HUES64 (cell line): ENCODE measurements around the gene AP2B1. TPM values are rescaled to one million over a fixed set of nuclear protein-coding genes. Genes with fewer than 3 reads are reported as not detected.

Experiments
- H3K27ac ChIP-seq: 2 replicates; pipeline ENCODE4 v1.7.0; 2013; ENCODE audit warnings: low read depth, low read length, inconsistent platforms
- H3K27me3 ChIP-seq: 2 replicates; pipeline ENCODE4 v1.6.1; 2013; ENCODE audit warnings: mild to moderate bottlenecking, low read length; ENCODE audit not compliant: insufficient read depth
- H3K36me3 ChIP-seq: 2 replicates; pipeline ENCODE4 v1.6.1; 2013; ENCODE audit warnings: mild to moderate bottlenecking, low read length; ENCODE audit not compliant: insufficient read depth
- H3K4me1 ChIP-seq: 2 replicates; pipeline ENCODE4 v1.6.1; 2013; ENCODE audit warnings: mild to moderate bottlenecking, low read length, moderate library complexity; ENCODE audit not compliant: insufficient read depth
- H3K4me3 ChIP-seq: 2 replicates; pipeline ENCODE4 v1.5.1; 2013; ENCODE audit warnings: mild to moderate bottlenecking, low read length, moderate library complexity
- H3K9ac ChIP-seq: 2 replicates; pipeline ENCODE4 v1.6.1; 2013; ENCODE audit warnings: mild to moderate bottlenecking, low read depth, low read length
- H3K9me3 ChIP-seq: 2 replicates; pipeline ENCODE4 v1.6.1; 2013; ENCODE audit warnings: low read depth, low read length; ENCODE audit not compliant: insufficient read depth
- WGBS: fragments of 150-250, 120-280 bp; methylation state at CpG from one replicate; pipeline ENCODE4 v1.1.7; 2013; ENCODE audit warnings: missing lambda C conversion rate; 5-methylcytosine and 5-hydroxymethylcytosine counted together
- polyA plus RNA-seq, 2 experiments: library from polyadenylated mRNA; stranded (reverse); fragments of 50-300 nt; gene quantifications; one replicate each; pipeline ENCODE4 v1.2.3, GENCODE V29; 2013

Gene AP2B1
- polyA plus RNA-seq (2013, experiment 1 of 2), result 112 TPM
- polyA plus RNA-seq (2013, experiment 2 of 2), result 121 TPM

DNA sequence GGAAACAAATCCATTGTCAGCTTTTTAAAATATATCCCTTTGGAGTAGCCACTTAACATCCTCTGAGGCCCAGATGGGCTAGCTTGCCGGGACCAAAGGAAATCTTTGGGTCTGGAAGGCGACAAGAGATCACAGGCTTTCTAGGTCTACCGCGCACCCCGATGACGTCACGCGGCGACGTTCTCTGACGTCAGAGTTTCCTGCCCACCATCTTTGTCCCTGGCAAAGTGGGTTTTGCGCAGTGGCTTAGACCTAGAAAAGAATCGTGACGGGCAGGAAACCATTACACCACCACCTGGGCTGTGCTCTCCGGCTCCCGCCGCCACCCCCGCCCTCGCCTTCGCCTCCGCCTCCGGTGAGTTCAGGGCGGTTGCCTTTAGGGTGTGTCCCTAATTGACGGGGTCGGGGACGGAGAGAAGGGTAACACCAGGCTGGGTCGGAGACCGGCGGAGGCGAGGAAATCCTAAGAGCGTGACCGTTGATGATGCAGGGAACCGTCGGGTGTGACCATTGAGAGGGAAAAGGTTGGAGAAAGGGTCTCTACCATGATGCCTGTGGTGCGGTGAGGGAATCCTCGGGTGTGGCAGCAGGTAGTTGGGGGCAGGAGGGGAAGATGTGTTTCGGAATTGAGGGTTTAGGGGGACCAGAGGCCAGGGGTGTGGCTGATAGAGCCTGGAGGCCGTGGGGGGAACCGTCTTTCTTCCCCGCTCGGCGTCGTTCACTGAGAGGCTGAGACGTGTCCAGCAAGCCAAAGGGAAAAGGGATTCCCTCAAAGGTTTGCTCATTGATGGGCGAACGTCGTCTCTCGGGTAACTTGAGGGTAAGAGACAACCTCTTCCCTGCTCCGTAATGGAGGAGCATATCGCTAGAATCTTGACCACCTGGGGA is at the start of gene AP2B1:
Gene AP2B1 (plus strand): TSS at position 249 of the 888 bp plus-strand sequence. CDS start 6,709 bp downstream, outside the sequence.
- Histone ChIP-seq H3K9me3 (no peaks in the 10 kb centered on the region), H3K4me3 (peak within 1 kb of the TSS; percentile 95), H3K36me3 (peaks cover 4% of the 10 kb centered on the region; the same call in 1 of the 2 replicates), H3K27ac (peak within 1 kb of the TSS; percentile 91), H3K27me3 (peaks cover 12% of the 10 kb centered on the region; the same call in 1 of the 2 replicates), H3K4me1 (peaks cover 13% of the 10 kb centered on the region; the same call in 1 of the 2 replicates), H3K9ac (peak within 1 kb of the TSS; percentile 92)
- under 1% methylated on average over 50 of the region's 50 CpGs for WGBS

DNA sequence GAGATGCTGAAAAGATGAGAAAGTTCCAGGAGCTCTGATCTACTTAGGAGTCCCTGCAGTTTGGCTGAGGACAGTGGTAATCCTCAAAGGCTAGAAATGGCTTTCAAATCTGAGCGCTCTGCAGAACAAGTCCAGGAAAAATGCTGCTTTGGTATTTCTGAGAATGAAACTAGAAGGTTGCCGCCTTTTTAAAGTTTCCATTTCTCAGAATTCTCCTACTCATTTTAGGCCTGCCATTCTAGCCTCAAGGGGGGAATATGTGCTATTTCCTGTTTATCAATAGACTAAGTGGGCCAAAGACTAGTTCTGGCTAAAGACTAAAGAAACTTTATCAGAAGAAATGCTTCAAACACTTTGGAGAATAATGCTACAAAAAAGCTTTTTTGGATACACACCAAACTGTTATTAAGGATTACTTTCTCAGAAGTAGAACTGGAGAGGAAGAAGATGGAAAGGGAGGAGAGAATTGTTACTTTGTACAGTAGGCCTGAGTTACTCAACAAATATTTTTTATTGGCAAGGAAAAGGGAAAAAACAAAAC is 49.5 kb upstream of the AP2B1 start, which contains the start of gene SLFN12L:
Gene SLFN12L (minus strand): TSS at position 78 of the 541 bp plus-strand sequence. CDS start 15,314 bp downstream, outside the sequence.
- H3K4me3 ChIP-seq, result no peak within 1 kb of the TSS
- H3K9me3 ChIP-seq, result no peaks in the 10 kb centered on the region
- 97% methylated on average over 1 of the region's 2 CpGs for WGBS
- H3K27ac ChIP-seq, result no peak within 1 kb of the TSS
- no peaks in the 10 kb centered on the region for H3K4me1 ChIP-seq
- no peak within 1 kb of the TSS for H3K9ac ChIP-seq
- H3K36me3 ChIP-seq, result no peaks in the 10 kb centered on the region
- H3K27me3 ChIP-seq, result no peaks in the 10 kb centered on the region

DNA sequence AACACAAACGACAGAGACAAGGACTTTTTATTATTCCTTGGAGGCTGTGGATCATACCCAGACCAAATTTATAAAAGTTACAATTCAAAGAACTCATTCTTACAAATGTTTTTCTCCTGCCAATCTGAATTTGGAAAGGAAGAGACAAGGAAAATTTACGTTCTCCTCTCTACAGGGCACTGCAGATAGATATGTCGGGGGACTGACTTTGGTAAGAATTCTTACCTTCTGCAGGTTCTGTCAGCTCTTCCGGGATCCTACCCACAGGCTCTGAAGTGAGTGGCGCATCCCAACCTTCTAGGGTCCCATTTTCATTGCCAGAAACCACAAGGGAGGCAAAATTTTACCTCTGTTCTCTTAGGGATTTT is 47.5 kb upstream of the AP2B1 start:
- Histone ChIP-seq H3K9ac (no peak overlapping the region), H3K27ac (no peak overlapping the region), H3K4me1 (no peaks in the 10 kb centered on the region), H3K27me3 (no peaks in the 10 kb centered on the region), H3K4me3 (no peak overlapping the region), H3K9me3 (no peaks in the 10 kb centered on the region), H3K36me3 (no peaks in the 10 kb centered on the region)
- WGBS, result 64% methylated on average over 5 of the region's 5 CpGs

DNA sequence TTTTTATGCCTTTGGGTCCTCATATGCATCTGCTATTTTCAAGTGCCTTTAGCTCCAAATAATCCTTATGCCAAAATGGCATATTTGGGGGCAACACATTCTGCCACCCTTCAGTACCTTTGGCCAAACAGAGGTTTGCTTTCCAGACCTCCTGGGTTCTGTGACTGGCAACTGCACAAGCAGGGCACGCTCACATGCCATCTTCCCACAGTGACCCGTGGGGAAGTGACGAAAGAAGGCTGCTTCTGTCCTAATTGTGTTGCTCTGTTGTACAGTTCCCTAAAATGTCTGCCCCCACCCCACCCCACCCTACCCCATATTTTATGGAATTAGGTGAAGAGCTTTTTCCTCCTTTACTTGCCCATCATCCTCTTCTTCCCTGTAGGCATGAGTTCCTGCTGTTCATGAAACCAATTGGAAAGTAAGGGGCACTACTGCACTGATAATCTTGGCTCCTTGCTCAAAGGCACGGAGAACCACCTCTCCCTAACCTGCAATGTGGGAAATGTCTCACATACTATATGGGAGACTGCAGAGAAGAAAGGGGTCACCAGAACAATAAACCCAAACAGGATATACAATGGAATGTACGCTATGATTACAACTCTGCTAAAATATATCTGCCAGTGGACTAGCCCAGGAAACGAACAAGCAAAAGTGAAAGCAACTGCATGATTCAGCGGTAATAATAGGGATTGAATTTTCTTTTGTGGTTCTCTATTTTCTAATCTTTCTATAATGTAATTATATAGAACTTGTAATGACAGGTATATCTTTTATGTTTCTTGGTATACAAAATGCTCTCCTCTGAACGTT is 46.3 kb upstream of the AP2B1 start:
- no peak overlapping the region for H3K4me3 ChIP-seq
- H3K9ac ChIP-seq, result no peak overlapping the region
- WGBS, result 93% methylated on average over 4 of the region's 8 CpGs
- no peak overlapping the region for H3K27ac ChIP-seq
- no peaks in the 10 kb centered on the region for H3K27me3 ChIP-seq
- no peaks in the 10 kb centered on the region for H3K4me1 ChIP-seq
- no peaks in the 10 kb centered on the region for H3K9me3 ChIP-seq
- no peaks in the 10 kb centered on the region for H3K36me3 ChIP-seq

DNA sequence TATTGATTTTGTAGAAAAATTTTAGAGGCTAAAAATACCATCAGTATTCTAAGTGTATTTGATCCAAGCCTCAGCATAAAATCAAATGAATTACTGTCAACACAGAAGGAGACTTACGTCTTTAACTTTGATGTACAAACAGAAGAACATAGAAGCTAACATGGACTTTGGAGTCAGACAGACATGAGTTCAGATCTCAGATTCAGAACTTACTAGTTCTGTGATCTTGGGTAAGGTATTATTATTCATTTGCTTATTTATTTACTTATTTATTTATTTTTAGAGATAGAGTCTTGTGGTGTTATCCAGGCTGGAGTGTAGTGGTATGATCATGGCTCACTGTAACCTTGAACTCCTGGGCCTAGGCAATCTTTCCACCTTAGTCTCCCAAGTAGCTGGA is 45.7 kb upstream of the AP2B1 start:
- Histone ChIP-seq H3K4me3 (no peak overlapping the region), H3K27me3 (peaks cover 2% of the 10 kb centered on the region; the same call in 1 of the 2 replicates), H3K27ac (no peak overlapping the region), H3K9me3 (no peaks in the 10 kb centered on the region), H3K9ac (no peak overlapping the region), H3K36me3 (no peaks in the 10 kb centered on the region), H3K4me1 (no peaks in the 10 kb centered on the region)
- 92% methylated on average over 1 of the region's 1 CpG for WGBS

DNA sequence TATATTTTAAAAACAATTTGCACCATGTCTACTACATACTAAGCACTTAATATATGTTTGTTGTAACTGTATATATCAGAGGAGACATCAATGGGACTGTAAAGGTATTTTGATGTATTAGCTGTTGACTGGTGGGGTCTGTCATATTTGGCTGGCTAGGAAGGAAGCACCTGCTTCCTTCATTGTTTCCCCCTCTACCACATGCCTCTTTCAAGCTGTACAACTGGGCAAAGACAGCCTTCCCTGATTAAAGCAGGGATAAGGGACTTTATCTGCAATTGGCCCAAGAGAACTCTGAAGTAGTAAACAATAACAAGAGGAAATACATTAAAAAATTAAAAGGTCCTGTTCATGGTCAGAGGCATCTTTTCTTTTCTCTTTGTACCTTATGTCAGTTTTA is 44.1 kb upstream of the AP2B1 start:
- Histone ChIP-seq H3K27ac (no peak overlapping the region), H3K36me3 (no peaks in the 10 kb centered on the region), H3K27me3 (peaks cover 9% of the 10 kb centered on the region; the same call in 1 of the 2 replicates), H3K4me1 (no peaks in the 10 kb centered on the region), H3K9me3 (no peaks in the 10 kb centered on the region), H3K4me3 (no peak overlapping the region), H3K9ac (no peak overlapping the region)

DNA sequence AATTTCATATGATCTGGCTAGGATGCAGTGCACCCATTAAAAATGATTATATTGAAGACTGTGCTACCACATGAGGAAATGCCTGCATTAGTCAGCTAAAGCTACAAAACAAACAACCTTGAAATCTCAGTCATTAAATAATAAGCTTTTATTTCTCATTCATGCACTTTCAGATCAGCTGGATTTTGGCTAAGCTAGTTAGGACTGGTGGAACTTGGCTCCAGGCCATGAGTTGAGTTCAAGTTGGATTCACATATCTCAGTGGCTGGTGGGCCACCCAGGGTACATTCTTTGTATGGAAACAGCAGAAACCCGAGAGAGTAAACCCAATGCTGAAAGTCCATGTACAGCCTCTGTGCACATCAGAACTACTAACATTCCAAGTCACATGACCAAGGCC is 43.3 kb upstream of the AP2B1 start:
- Histone ChIP-seq H3K9ac (no peak overlapping the region), H3K36me3 (no peaks in the 10 kb centered on the region), H3K27ac (no peak overlapping the region), H3K4me3 (no peak overlapping the region), H3K4me1 (no peaks in the 10 kb centered on the region), H3K9me3 (no peaks in the 10 kb centered on the region), H3K27me3 (peaks cover 9% of the 10 kb centered on the region; the same call in 1 of the 2 replicates)
- 96% methylated on average over 1 of the region's 1 CpG for WGBS

DNA sequence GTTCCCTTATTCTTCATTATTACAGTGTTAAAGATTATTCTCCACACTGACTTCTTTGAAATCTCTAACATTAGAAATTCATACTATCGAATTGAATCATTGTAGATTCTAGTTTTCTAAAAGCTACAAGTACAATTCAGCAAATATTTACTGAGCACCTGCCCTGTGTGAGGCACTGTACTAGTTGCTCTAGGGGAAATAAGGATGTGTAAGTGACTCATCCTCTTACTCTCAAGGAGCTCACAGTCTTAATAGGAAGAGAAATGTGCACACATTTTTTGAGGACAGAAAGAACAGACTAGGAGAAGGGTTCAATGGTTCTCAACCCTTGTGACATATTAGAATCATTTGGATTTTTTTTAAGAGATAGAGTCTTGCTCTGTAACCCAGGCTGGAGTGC is 42.0 kb upstream of the AP2B1 start:
- Histone ChIP-seq H3K4me3 (no peak overlapping the region), H3K36me3 (no peaks in the 10 kb centered on the region), H3K4me1 (no peaks in the 10 kb centered on the region), H3K27ac (no peak overlapping the region), H3K9me3 (no peaks in the 10 kb centered on the region), H3K9ac (no peak overlapping the region), H3K27me3 (peaks cover 11% of the 10 kb centered on the region)
- WGBS, result 88% methylated on average over 1 of the region's 1 CpG

DNA sequence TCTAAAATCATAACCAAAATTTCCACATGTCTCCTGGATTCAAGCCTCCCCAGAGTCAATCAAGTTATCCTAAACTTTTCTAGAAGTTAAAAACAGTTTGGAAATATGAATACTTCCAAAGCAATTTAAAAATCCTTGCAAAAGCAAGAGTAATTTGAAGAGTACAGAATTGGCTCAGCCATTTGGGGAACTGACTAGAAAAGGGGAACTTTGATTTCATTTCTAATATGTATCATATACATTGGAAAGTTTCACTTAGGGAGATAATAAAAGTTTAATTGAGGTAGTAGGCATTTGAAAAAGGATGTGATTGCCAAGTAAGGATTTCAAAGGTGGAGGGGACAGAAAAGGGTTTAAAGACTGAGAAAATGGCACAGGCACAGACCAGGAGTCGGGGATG is 40.6 kb upstream of the AP2B1 start:
- H3K9ac ChIP-seq, result no peak overlapping the region
- peaks cover 11% of the 10 kb centered on the region for H3K27me3 ChIP-seq
- H3K4me1 ChIP-seq, result no peaks in the 10 kb centered on the region
- H3K36me3 ChIP-seq, result no peaks in the 10 kb centered on the region
- no peaks in the 10 kb centered on the region for H3K9me3 ChIP-seq
- H3K4me3 ChIP-seq, result no peak overlapping the region
- 76% methylated on average over 1 of the region's 1 CpG for WGBS
- no peak overlapping the region for H3K27ac ChIP-seq

DNA sequence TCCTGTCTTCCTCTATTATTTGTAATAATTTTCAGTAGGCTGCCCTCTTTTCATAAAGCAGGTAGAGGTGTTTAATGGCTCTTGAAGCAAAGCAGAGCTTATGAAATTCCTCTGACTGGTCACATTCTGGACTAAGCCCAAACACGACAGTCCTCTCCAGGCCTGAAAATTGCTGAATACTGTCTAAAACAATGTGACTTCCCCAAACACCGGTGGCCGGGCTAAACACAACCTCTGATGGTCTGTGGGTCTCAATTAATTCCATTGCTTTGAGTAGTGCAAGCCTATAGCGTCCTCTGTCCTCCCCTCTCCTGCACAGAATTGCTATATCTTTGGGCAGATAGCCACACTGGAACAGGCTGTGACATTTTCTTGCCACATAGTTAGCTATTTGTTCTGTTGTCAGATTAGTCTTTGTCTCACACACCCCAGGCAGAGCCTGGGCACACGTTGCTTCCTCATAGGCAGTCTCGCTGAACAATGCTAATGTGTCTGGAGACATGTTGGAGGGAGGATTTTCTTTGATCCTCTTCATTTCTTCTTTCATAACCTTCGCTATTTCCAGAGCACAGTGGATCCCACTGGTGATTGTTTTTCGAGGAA is 38.8 kb upstream of the AP2B1 start:
- peaks cover 13% of the 10 kb centered on the region for H3K27me3 ChIP-seq
- H3K4me1 ChIP-seq, result no peaks in the 10 kb centered on the region
- no peak overlapping the region for H3K4me3 ChIP-seq
- H3K9ac ChIP-seq, result no peak overlapping the region
- H3K9me3 ChIP-seq, result no peaks in the 10 kb centered on the region
- H3K36me3 ChIP-seq, result no peaks in the 10 kb centered on the region
- H3K27ac ChIP-seq, result no peak overlapping the region
- 86% methylated on average over 7 of the region's 8 CpGs for WGBS
